Hematopoietic multipotent progenitor cell treated with erythropoietin and hydrocortisone succinate and interleukin-3 and kit ligand, for 15 days (in vitro differentiated cells): ENCODE data around the gene REL.
"Not testable (repeated sequence)": the region's sequence is repeated elsewhere in the genome, so short reads cannot be mapped to it uniquely, and the experiment has no call there.

Experiments used
- DNase-seq: peaks from one replicate; pipeline ENCODE4 v3.0.0-alpha.2; 2015; ENCODE audit warnings: low spot score

Gene REL

GRCh38 chr2:60926741-60927552 is 45.6 kb downstream of the REL start:
- no peak for DNase-seq

GRCh38 chr2:60932061-60932460 is 50.7 kb downstream of the REL start:
- not testable (repeated sequence) for DNase-seq

GRCh38 chr2:60932954-60933353 is 51.6 kb downstream of the REL start:
- DNase-seq: no peak

- no peak for DNase-seq
These were observed 52.9 kb downstream of the REL start for GRCh38 chr2:60934165-60934722.

GRCh38 chr2:60936757-60937156 is 55.4 kb downstream of the REL start:
- DNase-seq: no peak

- DNase-seq: no peak
These were observed 56.9 kb downstream of the REL start for GRCh38 chr2:60938301-60938700.

- no peak for DNase-seq
These were observed 58.2 kb downstream of the REL start for GRCh38 chr2:60939622-60940021.

GRCh38 chr2:60945341-60945740 is 64.0 kb downstream of the REL start:
- DNase-seq: no peak

GRCh38 chr2:60947056-60947455 is 65.7 kb downstream of the REL start:
- DNase-seq: no peak

- DNase-seq: no peak
These were observed 66.8 kb downstream of the REL start for GRCh38 chr2:60948161-60948560.

GRCh38 chr2:60948926-60949579 is 67.7 kb downstream of the REL start:
- no peak for DNase-seq

GRCh38 chr2:60954139-60954538 is 72.8 kb downstream of the REL start:
- no peak for DNase-seq

GRCh38 chr2:60957224-60957623 is 75.8 kb downstream of the REL start:
- DNase-seq: no peak

- no peak for DNase-seq
These were observed 76.3 kb downstream of the REL start for GRCh38 chr2:60957643-60958042.

GRCh38 chr2:60958361-60958760 is 77.0 kb downstream of the REL start:
- DNase-seq: no peak

- no peak for DNase-seq
These were observed 77.4 kb downstream of the REL start for GRCh38 chr2:60958800-60959199.

- DNase-seq: no peak
These were observed 78.1 kb downstream of the REL start for GRCh38 chr2:60959501-60959900.

GRCh38 chr2:60960706-60961105 is 79.3 kb downstream of the REL start:
- DNase-seq: no peak

GRCh38 chr2:60961457-60961856 is 80.1 kb downstream of the REL start:
- no peak for DNase-seq

- DNase-seq: no peak
These were observed 81.2 kb downstream of the REL start for GRCh38 chr2:60962528-60962927.

- no peak for DNase-seq
These were observed 81.8 kb downstream of the REL start for GRCh38 chr2:60963190-60963589.

- no peak for DNase-seq
These were observed 83.5 kb downstream of the REL start for GRCh38 chr2:60964651-60965498.

- DNase-seq: no peak
These were observed 84.1 kb downstream of the REL start for GRCh38 chr2:60965499-60965785.
